Measurements from ENCODE around the gene TRANK1. TPM values are rescaled to one million over a fixed set of nuclear protein-coding genes. Genes with fewer than 3 reads are reported as not detected.

The TRANK1 gene
- total and polyA plus RNA-seq, 2 of the 8 experiments (the other 6 are each of a cell fraction or from before 2014, with no cell fraction given): 2.9 to 8.8 TPM

DNA sequence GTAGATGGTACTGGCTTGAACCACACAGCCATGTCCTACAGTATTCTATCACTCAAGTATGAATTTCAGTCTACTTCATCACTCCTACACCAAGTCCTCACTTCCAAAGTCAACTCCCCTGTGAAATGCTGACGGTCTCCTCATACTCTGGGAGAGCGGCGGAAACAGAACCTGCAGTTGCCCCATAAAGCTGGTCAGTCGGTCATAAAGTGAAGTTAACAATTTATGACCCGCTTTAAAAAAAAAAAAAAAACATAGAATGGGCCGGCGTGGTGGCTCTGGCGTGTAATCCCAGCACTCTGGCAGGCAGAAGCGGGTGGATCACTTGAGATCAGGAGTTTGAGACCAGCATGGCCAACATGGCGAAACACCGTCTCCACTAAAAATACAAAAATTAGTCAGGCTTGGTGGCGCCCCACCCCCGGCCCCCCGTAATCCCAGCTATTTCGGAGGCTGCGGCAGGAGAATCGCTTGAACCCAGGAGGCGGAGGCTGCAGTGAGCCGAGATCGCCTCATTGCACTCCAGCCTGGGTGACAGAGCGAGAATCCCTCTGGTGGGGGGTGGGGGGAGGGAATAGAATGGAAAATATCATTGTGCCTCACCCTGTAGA is 2.1 kb downstream of the TRANK1 start:
- Histone ChIP-seq H3K56ac (replicated peaks; ENCODE audit: insufficient read length, low read depth, low read length) (no peak overlapping the region), H2BK5ac (ENCODE audit: low read depth, low read length) (no peak overlapping the region), H3K27ac (ENCODE audit: low read depth, low read length) (no peak overlapping the region), H3K79me2 (ENCODE audit: control insufficient read depth in 1 of 2, insufficient read depth in 2 of 2, low read length in 2 of 2) (no peaks in the 10 kb centered on the region), H2BK15ac (ENCODE audit: low read length) (peak overlapping the region; percentile 81; the same call in 1 of the 2 replicates), H2BK12ac (ENCODE audit: low read depth, low read length) (no peak overlapping the region), H2AK5ac (ENCODE audit: low read depth, low read length) (no peak overlapping the region), H3K18ac (ENCODE audit: extremely low read depth, low read length) (no peak overlapping the region), H3K23me2 (ENCODE audit: low read depth, low read length) (peaks cover 18% of the 10 kb centered on the region), H4K8ac (ENCODE audit: extremely low read depth, insufficient read depth, low read length) (no peak overlapping the region), H4K91ac (replicated peaks; ENCODE audit: insufficient read length, low read length) (no peak overlapping the region), H3K14ac (ENCODE audit: insufficient read length) (no peak overlapping the region), H3K9ac (replicated peaks in 1 of 4; ENCODE audit: extremely low read depth in 1 of 4, low read depth in 3 of 4, low read length in 3 of 4) (no peak overlapping the region), H2AFZ (ENCODE audit: low read length) (no peak overlapping the region), H4K20me1 (replicated peaks in 1 of 2; ENCODE audit: control insufficient read depth in 1 of 2, insufficient read depth in 2 of 2, low read length in 2 of 2) (no peaks in the 10 kb centered on the region), H3K4ac (replicated peaks; ENCODE audit: insufficient read length, low read depth, low read length) (no peak overlapping the region), H3K9me3 (ENCODE audit: insufficient read depth in 2 of 2, low read depth in 1 of 2, low read length in 1 of 2) (no peaks in the 10 kb centered on the region; a peak in 1 of 4 replicates), H4K5ac (ENCODE audit: insufficient read length, low read depth, low read length) (no peak overlapping the region), H2BK120ac (replicated peaks; ENCODE audit: low read depth, low read length) (no peak overlapping the region), H3K27me3 (replicated peaks in 1 of 4; ENCODE audit: control insufficient read depth in 3 of 4, extremely low read depth in 1 of 4, insufficient read depth in 3 of 4, low read length in 3 of 4) (peaks cover 4 to 28% (median 19%) of the 10 kb centered on the region in 4 experiments), H3K4me2 (ENCODE audit: insufficient read depth in 1 of 2, low read depth in 2 of 2, low read length in 2 of 2) (peak overlapping the region in 1 of 2 experiments; percentile 95; a peak in 1 of 4 replicates), H3K4me1 (replicated peaks in 1 of 4; ENCODE audit: control insufficient read depth in 3 of 4, insufficient read depth in 4 of 4, low read length in 3 of 4) (peaks cover 0 to 13% (median 2%) of the 10 kb centered on the region in 4 experiments; a peak in 6 of 7 replicates), H3K4me3 (ENCODE audit: extremely low read depth in 1 of 4, insufficient read depth in 2 of 4, low read depth in 3 of 4, low read length in 4 of 4) (no peak overlapping the region), H3K79me1 (ENCODE audit: low read depth, low read length) (no peaks in the 10 kb centered on the region), H3K36me3 (ENCODE audit: control insufficient read depth in 2 of 4, insufficient read depth in 4 of 4, low read length in 3 of 4) (no peaks in the 10 kb centered on the region), H2BK20ac (ENCODE audit: low read length) (0 out of 2 replicates have a peak overlapping the region, but pooled peaks have one; percentile 86), H3K23ac (ENCODE audit: insufficient read length) (no peak overlapping the region)
- DNase-seq (ENCODE audit: low read depth in 1 of 2, low spot score in 2 of 2) (peak in 1 of 2 experiments; percentile 34), FAIRE-seq (no peak)
- TF ChIP-seq, protein P1, sequence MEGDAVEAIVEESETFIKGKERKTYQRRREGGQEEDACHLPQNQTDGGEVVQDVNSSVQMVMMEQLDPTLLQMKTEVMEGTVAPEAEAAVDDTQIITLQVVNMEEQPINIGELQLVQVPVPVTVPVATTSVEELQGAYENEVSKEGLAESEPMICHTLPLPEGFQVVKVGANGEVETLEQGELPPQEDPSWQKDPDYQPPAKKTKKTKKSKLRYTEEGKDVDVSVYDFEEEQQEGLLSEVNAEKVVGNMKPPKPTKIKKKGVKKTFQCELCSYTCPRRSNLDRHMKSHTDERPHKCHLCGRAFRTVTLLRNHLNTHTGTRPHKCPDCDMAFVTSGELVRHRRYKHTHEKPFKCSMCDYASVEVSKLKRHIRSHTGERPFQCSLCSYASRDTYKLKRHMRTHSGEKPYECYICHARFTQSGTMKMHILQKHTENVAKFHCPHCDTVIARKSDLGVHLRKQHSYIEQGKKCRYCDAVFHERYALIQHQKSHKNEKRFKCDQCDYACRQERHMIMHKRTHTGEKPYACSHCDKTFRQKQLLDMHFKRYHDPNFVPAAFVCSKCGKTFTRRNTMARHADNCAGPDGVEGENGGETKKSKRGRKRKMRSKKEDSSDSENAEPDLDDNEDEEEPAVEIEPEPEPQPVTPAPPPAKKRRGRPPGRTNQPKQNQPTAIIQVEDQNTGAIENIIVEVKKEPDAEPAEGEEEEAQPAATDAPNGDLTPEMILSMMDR (IDR thresholded peaks at IDR 0.05; ENCODE audit: control extremely low read depth in 1 of 3, insufficient read depth in 1 of 3, low read depth in 1 of 3, low read length in 3 of 3): no peak
- no peak for TF ChIP-seq HDAC2 (IDR thresholded peaks at IDR 0.05; ENCODE audit: borderline replicate concordance in 1 of 2, low read depth in 2 of 2, low read length in 2 of 2)
- ChIA-PET POLR2A (ENCODE audit: partially characterized antibody) (interaction anchor here (0.7 to 3.7 kb wide), 4 partner anchors 9 to 50 kb away, joined by 3 to 34 read pairs (median 6); partner anchors contain the start of genes EPM2AIP1 and MLH1), CTCF (ENCODE audit: partially characterized antibody) (interaction anchor here (0.6 to 4.9 kb wide), 7 partner anchors 12 to 106 kb away, joined by 3 to 66 read pairs (median 4); no protein-coding TSS in a partner anchor)
- 94% methylated on average over 15 of the region's 21 CpGs; no CpG with 5 or more reads in 1 of the 2 experiments for WGBS, 2 experiments (ENCODE audit: extremely low coverage in 1 of 2, insufficient coverage in 1 of 2, insufficient read length in 1 of 2, insufficient replicate concordance in 2 of 2, low coverage in 1 of 2, low lambda C conversion rate in 2 of 2, missing lambda C conversion rate in 1 of 2)

All from H1 (cell line).